Cardiac fibroblast (primary cell): ENCODE results near the gene COMMD7.
A peak's percentile ranks its signal among the peaks of the same experiment; 100 is the strongest.
"Not testable (repeated sequence)": the region's sequence is repeated elsewhere in the genome, so short reads cannot be mapped to it uniquely, and the experiment has no call there.

ENCODE experiments used
- DNase-seq, 2 donors: peaks; one replicate each; pipeline versions ENCODE4 v3.0.0 to v3.0.0-alpha.2; 2010; ENCODE audit warnings: low read depth in 2 of 2
- H3K4me3 ChIP-seq, 2 donors: replicated peaks in 1 of 2; 1 replicate in 1 of 2; 2 replicates in 1 of 2; pipeline ENCODE4 v1.5.1; 2011; ENCODE audit warnings: low read depth in 2 of 2, low read length in 2 of 2, mild to moderate bottlenecking in 2 of 2, moderate library complexity in 1 of 2
- CTCF ChIP-seq: IDR thresholded peaks from one replicate; pipeline ENCODE4 v1.5.1; 2011; ENCODE audit warnings: low read depth, mild to moderate bottlenecking, low read length, inconsistent platforms

COMMD7 gene

GRCh38 chr20:32695089-32695488 is 48.2 kb downstream of the COMMD7 start:
- H3K4me3 ChIP-seq, result no peak overlapping the region
- DNase-seq, result no peak
- TF ChIP-seq CTCF, result no peak

- not testable (repeated sequence) for H3K4me3 ChIP-seq, DNase-seq
These were observed 54.3 kb downstream of the COMMD7 start for GRCh38 chr20:32688966-32689365.

- H3K4me3 ChIP-seq, result no peak overlapping the region
- no peak for DNase-seq
- TF ChIP-seq CTCF, result no peak
These were observed 56.1 kb downstream of the COMMD7 start for GRCh38 chr20:32687180-32687532.

GRCh38 chr20:32686530-32687179 is 56.6 kb downstream of the COMMD7 start:
- no peak overlapping the region for H3K4me3 ChIP-seq
- no peak for TF ChIP-seq CTCF
- no peak for DNase-seq

- H3K4me3 ChIP-seq, result no peak overlapping the region
- no peak for TF ChIP-seq CTCF
- DNase-seq, result peak; percentile 86 to 95
These were observed 57.4 kb downstream of the COMMD7 start for GRCh38 chr20:32685541-32686529.

- DNase-seq, result no peak
- TF ChIP-seq CTCF, result no peak
- no peak overlapping the region for H3K4me3 ChIP-seq
These were observed 60.7 kb downstream of the COMMD7 start for GRCh38 chr20:32682508-32682987.
